ENCODE results near the gene SHLD1. TPM values are rescaled to one million over a fixed set of nuclear protein-coding genes. Genes with fewer than 3 reads are reported as not detected.
A peak's percentile ranks its signal among the peaks of the same experiment; 100 is the strongest.

SHLD1 gene
- total RNA-seq, 1 donor from 2014 or later: 3.5 TPM

DNA sequence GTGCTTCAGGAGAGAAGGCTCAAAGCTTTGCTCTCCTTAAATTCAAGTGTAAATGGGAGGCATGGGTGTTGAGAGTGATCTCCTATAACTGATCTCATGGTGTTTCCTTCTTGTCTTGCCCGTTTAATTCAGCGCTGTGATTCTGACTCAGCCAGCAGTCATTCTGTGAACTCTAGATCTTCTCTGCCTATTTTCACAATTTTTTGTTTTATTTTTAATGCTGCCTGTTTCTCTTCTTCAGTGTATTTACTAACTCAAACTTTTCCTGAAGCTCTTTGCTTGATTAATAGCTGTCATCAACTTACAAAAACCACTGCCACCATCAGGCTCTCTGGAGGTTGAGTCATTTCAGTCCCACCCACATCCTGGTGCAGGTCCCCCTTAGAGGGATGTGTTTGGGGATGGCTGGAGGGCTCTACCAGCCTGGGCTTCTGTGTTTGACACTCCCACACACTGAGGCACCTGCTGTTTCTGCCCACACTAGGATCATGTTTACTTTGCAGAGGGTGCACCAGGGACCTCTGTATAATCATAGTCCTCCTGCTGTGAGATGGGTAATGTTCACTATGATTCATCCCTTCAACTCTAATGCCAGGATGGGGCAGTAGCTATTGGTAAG, 94.0 kb downstream of the SHLD1 start:
- Histone ChIP-seq H3K36me3 (ENCODE audit: insufficient read depth, low read length) (no peaks in the 10 kb centered on the region), H3K27me3 (ENCODE audit: insufficient read depth, low read length) (no peaks in the 10 kb centered on the region), H3K79me2 (ENCODE audit: insufficient read depth, low read length) (no peaks in the 10 kb centered on the region), H2AFZ (ENCODE audit: low read depth, low read length) (no peak overlapping the region), H3K27ac (ENCODE audit: low read depth, low read length) (no peak overlapping the region), H3K4me3 (ENCODE audit: insufficient read depth, low read depth, low read length) (no peak overlapping the region), H4K20me1 (ENCODE audit: insufficient read depth, low read length) (no peaks in the 10 kb centered on the region), H3K9ac (ENCODE audit: low read length) (no peak overlapping the region), H3K4me1 (ENCODE audit: insufficient read depth, low read length) (peaks cover 15% of the 10 kb centered on the region), H3K9me3 (ENCODE audit: insufficient read depth, low read depth, low read length) (no peaks in the 10 kb centered on the region), H3K4me2 (ENCODE audit: low read length) (peak overlapping the region; percentile 6)
- peaks cover 11% of the 10 kb centered on the region for H3K4me1 Mint-ChIP-seq (ENCODE audit: low read depth, unreplicated experiment)
- no peaks in the 10 kb centered on the region for H3K9me3 Mint-ChIP-seq (ENCODE audit: unreplicated experiment)
- no peaks in the 10 kb centered on the region for H3K27me3 Mint-ChIP-seq (ENCODE audit: low read depth, unreplicated experiment)
- no peak overlapping the region for H3K4me3 Mint-ChIP-seq (ENCODE audit: unreplicated experiment)
- H3K27ac Mint-ChIP-seq (ENCODE audit: unreplicated experiment): no peak overlapping the region
- FAIRE-seq (no peak), DNase-seq (ENCODE audit: low read depth) (peak; percentile 37)
- H3K36me3 Mint-ChIP-seq (ENCODE audit: low read depth, unreplicated experiment): peaks cover 3% of the 10 kb centered on the region
- TF ChIP-seq, protein P1, sequence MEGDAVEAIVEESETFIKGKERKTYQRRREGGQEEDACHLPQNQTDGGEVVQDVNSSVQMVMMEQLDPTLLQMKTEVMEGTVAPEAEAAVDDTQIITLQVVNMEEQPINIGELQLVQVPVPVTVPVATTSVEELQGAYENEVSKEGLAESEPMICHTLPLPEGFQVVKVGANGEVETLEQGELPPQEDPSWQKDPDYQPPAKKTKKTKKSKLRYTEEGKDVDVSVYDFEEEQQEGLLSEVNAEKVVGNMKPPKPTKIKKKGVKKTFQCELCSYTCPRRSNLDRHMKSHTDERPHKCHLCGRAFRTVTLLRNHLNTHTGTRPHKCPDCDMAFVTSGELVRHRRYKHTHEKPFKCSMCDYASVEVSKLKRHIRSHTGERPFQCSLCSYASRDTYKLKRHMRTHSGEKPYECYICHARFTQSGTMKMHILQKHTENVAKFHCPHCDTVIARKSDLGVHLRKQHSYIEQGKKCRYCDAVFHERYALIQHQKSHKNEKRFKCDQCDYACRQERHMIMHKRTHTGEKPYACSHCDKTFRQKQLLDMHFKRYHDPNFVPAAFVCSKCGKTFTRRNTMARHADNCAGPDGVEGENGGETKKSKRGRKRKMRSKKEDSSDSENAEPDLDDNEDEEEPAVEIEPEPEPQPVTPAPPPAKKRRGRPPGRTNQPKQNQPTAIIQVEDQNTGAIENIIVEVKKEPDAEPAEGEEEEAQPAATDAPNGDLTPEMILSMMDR (IDR thresholded peaks at IDR 0.05; ENCODE audit: insufficient read depth, low read depth, low read length): no peak
- no peak for TF ChIP-seq EZH2 (IDR thresholded peaks at IDR 0.05; ENCODE audit: insufficient read depth, low read length)

DNA sequence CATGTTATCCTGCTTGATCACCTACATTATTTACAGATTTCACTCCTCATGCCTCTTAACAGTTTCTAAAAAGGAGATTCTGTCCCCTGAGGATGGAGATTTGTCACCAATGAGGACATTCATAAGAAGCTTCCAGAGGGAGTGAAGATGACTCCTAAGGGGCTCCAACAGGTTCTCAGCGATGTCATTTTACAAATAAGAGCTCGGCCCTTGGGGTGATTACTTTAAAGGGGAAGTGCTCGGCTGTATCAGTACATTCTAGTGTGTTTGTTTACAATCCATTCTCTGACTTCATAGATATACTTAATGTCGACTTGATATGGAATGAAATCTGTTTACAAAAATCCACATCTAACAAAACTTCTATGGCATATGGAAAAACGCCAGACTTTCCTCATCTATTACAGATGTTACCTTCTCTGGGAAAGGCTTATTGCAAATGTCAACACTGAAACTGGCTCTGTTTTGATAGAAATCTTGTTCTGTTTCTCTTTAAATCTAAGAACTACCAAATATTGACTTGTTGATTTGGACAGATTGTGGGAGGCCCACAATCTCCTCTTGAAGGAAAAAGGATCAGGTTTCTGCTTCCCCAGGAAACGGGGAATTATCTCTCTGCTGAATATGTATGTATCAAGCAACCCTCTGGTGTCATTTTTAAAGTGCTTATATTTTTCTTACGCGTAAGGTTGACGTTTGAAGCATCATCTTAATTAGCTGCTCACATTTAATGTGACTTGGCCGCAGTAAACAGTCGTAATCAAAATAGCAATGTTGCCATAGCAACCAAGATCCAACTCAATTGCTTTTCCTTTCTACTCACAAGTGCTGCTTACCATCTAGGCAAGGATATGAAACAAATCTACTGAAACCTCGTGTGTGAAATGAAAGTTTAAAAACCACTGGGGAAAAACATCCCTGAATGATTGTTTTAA, 95.7 kb downstream of the SHLD1 start:
- H3K27me3 ChIP-seq (ENCODE audit: insufficient read depth, low read length): no peaks in the 10 kb centered on the region
- Mint-ChIP-seq H3K4me1 (ENCODE audit: low read depth, unreplicated experiment) (peaks cover 12% of the 10 kb centered on the region), H3K27ac (ENCODE audit: unreplicated experiment) (no peak overlapping the region), H3K4me3 (ENCODE audit: unreplicated experiment) (no peak overlapping the region), H3K27me3 (ENCODE audit: low read depth, unreplicated experiment) (no peaks in the 10 kb centered on the region), H3K36me3 (ENCODE audit: low read depth, unreplicated experiment) (peaks cover 3% of the 10 kb centered on the region), H3K9me3 (ENCODE audit: unreplicated experiment) (no peaks in the 10 kb centered on the region)
- H3K9me3 ChIP-seq (ENCODE audit: insufficient read depth, low read depth, low read length): no peaks in the 10 kb centered on the region
- peak; percentile 18 for DNase-seq (ENCODE audit: low read depth)
- H3K79me2 ChIP-seq (ENCODE audit: insufficient read depth, low read length): no peaks in the 10 kb centered on the region
- H2AFZ ChIP-seq (ENCODE audit: low read depth, low read length): no peak overlapping the region
- FAIRE-seq: no peak
- H4K20me1 ChIP-seq (ENCODE audit: insufficient read depth, low read length): no peaks in the 10 kb centered on the region
- peaks cover 18% of the 10 kb centered on the region for H3K4me1 ChIP-seq (ENCODE audit: insufficient read depth, low read length)
- no peak overlapping the region for H3K4me3 ChIP-seq (ENCODE audit: insufficient read depth, low read depth, low read length)
- no peak overlapping the region for H3K27ac ChIP-seq (ENCODE audit: low read depth, low read length)
- H3K9ac ChIP-seq (ENCODE audit: low read length): no peak overlapping the region
- H3K36me3 ChIP-seq (ENCODE audit: insufficient read depth, low read length): no peaks in the 10 kb centered on the region
- H3K4me2 ChIP-seq (ENCODE audit: low read length): peak overlapping the region; percentile 0
- TF ChIP-seq, protein P1 (IDR thresholded peaks at IDR 0.05; ENCODE audit: insufficient read depth, low read depth, low read length): no peak
- TF ChIP-seq EZH2 (IDR thresholded peaks at IDR 0.05; ENCODE audit: insufficient read depth, low read length): no peak
